ENCODE measurements around the gene FBXL19.

DNA sequence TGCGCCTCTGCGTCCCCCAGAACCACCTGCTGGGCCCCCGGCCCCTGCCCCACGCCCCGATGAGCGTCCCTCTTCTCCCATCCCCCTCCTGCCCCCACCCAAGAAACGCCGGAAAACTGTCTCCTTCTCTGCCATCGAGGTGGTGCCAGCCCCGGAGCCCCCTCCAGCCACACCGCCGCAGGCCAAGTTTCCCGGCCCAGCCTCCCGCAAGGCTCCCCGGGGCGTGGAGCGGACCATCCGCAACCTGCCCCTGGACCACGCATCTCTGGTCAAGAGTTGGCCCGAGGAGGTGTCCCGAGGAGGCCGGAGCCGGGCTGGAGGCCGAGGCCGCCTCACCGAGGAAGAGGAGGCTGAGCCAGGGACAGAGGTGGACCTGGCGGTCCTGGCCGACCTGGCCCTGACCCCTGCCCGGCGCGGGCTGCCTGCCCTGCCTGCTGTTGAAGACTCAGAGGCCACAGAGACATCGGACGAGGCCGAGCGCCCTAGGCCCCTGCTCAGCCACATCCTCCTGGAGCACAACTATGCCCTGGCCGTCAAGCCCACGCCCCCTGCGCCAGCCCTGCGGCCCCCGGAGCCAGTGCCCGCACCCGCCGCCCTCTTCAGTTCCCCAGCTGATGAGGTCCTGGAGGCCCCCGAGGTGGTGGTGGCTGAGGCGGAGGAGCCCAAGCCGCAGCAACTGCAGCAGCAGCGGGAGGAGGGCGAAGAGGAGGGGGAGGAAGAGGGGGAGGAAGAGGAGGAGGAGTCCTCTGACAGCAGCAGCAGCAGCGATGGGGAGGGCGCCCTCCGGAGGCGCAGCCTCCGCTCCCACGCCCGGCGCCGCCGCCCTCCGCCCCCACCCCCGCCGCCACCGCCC lies 56.0 kb downstream of the FBXL19 start:
- no peak for TF ChIP-seq EZH2 (IDR thresholded peaks at IDR 0.05; ENCODE audit: low read length, missing control alignments)
- no peak for TF ChIP-seq CTCF (conservative IDR thresholded peaks at IDR 0.05 in 1 of 2, IDR thresholded peaks at IDR 0.05 in 1 of 2; ENCODE audit: low read depth in 1 of 2, low read length in 2 of 2)

Data from fibroblast of lung (primary cell).